Measurements from ENCODE around the gene RGS6. TPM values are rescaled to one million over a fixed set of nuclear protein-coding genes. Genes with fewer than 3 reads are reported as not detected.
"Not testable (repeated sequence)": the region's sequence is repeated elsewhere in the genome, so short reads cannot be mapped to it uniquely, and the experiment has no call there.

RGS6 gene
- polyA plus RNA-seq, 3 donors: not detected

DNA sequence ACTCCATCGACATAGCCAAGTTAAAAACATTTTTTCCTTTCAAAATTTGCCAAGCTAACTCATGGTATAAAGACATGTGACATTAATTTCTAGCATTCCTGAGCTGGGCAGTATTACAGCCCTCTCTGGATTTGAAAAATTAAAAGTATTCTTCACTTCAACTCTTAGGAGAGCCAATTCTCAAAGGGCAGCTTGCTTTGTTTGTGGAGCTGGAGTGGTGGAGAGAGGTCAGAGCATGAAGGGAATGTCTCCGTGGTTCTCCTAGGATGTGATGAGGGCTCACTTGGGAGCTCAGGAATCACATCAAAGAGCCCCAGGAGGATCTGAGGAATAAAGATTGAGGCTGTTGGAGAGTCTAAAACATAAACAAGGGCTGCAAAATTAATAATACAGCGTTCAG lies 46.9 kb upstream of the RGS6 start:
- Mint-ChIP-seq H3K4me1 (no peaks in the 10 kb centered on the region), H3K4me3 (no peak overlapping the region), H3K36me3 (no peaks in the 10 kb centered on the region), H3K9me3 (peaks cover 15 to 32% (median 24%) of the 10 kb centered on the region in 7 donors), H3K27me3 (ENCODE audit: low read depth in 3 of 3) (peaks cover 0 to 2% (median under 1%) of the 10 kb centered on the region in 3 donors), H3K27ac (no peak overlapping the region)
- Histone ChIP-seq H3K4me3 (replicated peaks in 1 of 3; ENCODE audit: low read depth in 2 of 3, low read length in 3 of 3) (no peak overlapping the region), H3K79me2 (ENCODE audit: insufficient read depth, low read length) (no peaks in the 10 kb centered on the region), H3K36me3 (replicated peaks in 1 of 2; ENCODE audit: control insufficient read depth in 1 of 2, insufficient read depth in 2 of 2, low read length in 2 of 2) (no peaks in the 10 kb centered on the region), H2AFZ (ENCODE audit: insufficient read depth, low read depth, low read length, poor library complexity, severe bottlenecking) (no peak overlapping the region), H3K27ac (ENCODE audit: low read depth in 1 of 2, low read length in 2 of 2) (no peak overlapping the region), H3K4me2 (replicated peaks; ENCODE audit: extremely low read depth, low read length, poor library complexity, severe bottlenecking) (no peak overlapping the region), H3K9ac (ENCODE audit: insufficient read depth, low read length, poor library complexity, severe bottlenecking) (no peak overlapping the region), H3K4me1 (ENCODE audit: control insufficient read depth in 1 of 2, insufficient read depth in 2 of 2, low read length in 2 of 2) (no peaks in the 10 kb centered on the region), H3K9me3 (replicated peaks in 1 of 2; ENCODE audit: control insufficient read depth in 1 of 2, insufficient read depth in 1 of 2, low read length in 2 of 2) (peaks cover 8 to 23% of the 10 kb centered on the region in 2 donors), H3K27me3 (ENCODE audit: control insufficient read depth in 2 of 2, insufficient read depth in 2 of 2, low read length in 2 of 2) (no peaks in the 10 kb centered on the region), H4K20me1 (ENCODE audit: insufficient read depth, low read length) (no peaks in the 10 kb centered on the region)
- DNase-seq: no peak
- intact Hi-C loops (cut with micrococcal nuclease): no loop called here
- no CpG with 5 or more reads among the region's 3 CpGs for WGBS (ENCODE audit: insufficient coverage)
- TF ChIP-seq, protein P1, sequence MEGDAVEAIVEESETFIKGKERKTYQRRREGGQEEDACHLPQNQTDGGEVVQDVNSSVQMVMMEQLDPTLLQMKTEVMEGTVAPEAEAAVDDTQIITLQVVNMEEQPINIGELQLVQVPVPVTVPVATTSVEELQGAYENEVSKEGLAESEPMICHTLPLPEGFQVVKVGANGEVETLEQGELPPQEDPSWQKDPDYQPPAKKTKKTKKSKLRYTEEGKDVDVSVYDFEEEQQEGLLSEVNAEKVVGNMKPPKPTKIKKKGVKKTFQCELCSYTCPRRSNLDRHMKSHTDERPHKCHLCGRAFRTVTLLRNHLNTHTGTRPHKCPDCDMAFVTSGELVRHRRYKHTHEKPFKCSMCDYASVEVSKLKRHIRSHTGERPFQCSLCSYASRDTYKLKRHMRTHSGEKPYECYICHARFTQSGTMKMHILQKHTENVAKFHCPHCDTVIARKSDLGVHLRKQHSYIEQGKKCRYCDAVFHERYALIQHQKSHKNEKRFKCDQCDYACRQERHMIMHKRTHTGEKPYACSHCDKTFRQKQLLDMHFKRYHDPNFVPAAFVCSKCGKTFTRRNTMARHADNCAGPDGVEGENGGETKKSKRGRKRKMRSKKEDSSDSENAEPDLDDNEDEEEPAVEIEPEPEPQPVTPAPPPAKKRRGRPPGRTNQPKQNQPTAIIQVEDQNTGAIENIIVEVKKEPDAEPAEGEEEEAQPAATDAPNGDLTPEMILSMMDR (IDR thresholded peaks at IDR 0.05): no peak

DNA sequence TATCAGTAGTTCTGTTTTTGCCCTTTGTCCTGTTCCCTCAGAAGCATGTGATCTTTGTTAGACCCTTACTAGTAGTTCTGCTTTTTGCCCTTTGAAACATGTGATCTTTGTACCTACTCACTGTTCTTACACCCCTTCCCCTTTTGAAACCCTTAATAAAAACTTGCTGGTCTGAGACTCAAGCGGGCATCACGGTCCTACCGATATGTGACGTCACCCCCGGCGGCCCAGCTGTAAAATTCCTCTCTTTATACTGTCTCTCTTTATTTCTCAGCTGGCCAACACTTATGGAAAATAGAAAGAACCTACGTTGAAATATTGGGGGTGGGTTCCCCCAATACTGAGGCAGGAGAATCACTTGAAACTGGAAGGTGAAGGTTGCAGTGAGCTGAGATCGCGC lies 44.4 kb upstream of the RGS6 start:
- H3K4me3 ChIP-seq (replicated peaks in 1 of 3; ENCODE audit: low read depth in 2 of 3, low read length in 3 of 3); DNase-seq; H3K4me2 ChIP-seq (replicated peaks; ENCODE audit: extremely low read depth, low read length, poor library complexity, severe bottlenecking); H3K27ac ChIP-seq (ENCODE audit: low read depth in 1 of 2, low read length in 2 of 2); H3K4me3 Mint-ChIP-seq; intact Hi-C loops (cut with micrococcal nuclease); H3K27me3 Mint-ChIP-seq (ENCODE audit: low read depth in 3 of 3); H3K36me3 ChIP-seq (replicated peaks in 1 of 2; ENCODE audit: control insufficient read depth in 1 of 2, insufficient read depth in 2 of 2, low read length in 2 of 2); H3K79me2 ChIP-seq (ENCODE audit: insufficient read depth, low read length); H3K9ac ChIP-seq (ENCODE audit: insufficient read depth, low read length, poor library complexity, severe bottlenecking); H2AFZ ChIP-seq (ENCODE audit: insufficient read depth, low read depth, low read length, poor library complexity, severe bottlenecking); H3K4me1 Mint-ChIP-seq; H4K20me1 ChIP-seq (ENCODE audit: insufficient read depth, low read length); H3K27me3 ChIP-seq (ENCODE audit: control insufficient read depth in 2 of 2, insufficient read depth in 2 of 2, low read length in 2 of 2); H3K36me3 Mint-ChIP-seq; H3K4me1 ChIP-seq (ENCODE audit: control insufficient read depth in 1 of 2, insufficient read depth in 2 of 2, low read length in 2 of 2); H3K27ac Mint-ChIP-seq: not testable (repeated sequence)
- WGBS (ENCODE audit: insufficient coverage): no CpG with 5 or more reads among the region's 9 CpGs
- H3K9me3 Mint-ChIP-seq: peaks cover 15 to 32% (median 20%) of the 10 kb centered on the region in 7 donors
- H3K9me3 ChIP-seq (replicated peaks in 1 of 2; ENCODE audit: control insufficient read depth in 1 of 2, insufficient read depth in 1 of 2, low read length in 2 of 2): peaks cover 8 to 17% of the 10 kb centered on the region in 2 donors
